WTC11 (cell line): Measurements from ENCODE around the gene ACSM3. TPM values are rescaled to one million over a fixed set of nuclear protein-coding genes. Genes with fewer than 3 reads are reported as not detected.

Experiments used
- ATAC-seq: fragments of 200-7000 bp; cut with Tn5 transposase; 2 replicates; pipeline ENCODE4 v1.10.0; 2021; ENCODE audit warnings: mild to moderate bottlenecking, moderate library complexity
- CTCF ChIA-PET: fragments of 300-600 bp; sonication (Branson Sonifier 250); formaldehyde crosslinking; loops from one replicate; lab custom pipeline; 2021; ENCODE audit warnings: antibody characterized with exemption; lab: Charles Lee
- POLR2A ChIA-PET: fragments of 350-600 bp; sonication (Branson Sonifier 250); formaldehyde crosslinking; loops from one replicate; lab custom pipeline; 2021; ENCODE audit warnings: antibody characterized with exemption; lab: Charles Lee
- DNase-seq: peaks from one replicate; pipeline ENCODE4 v3.0.0; 2021; ENCODE audit warnings: low spot score
- H3K27ac Mint-ChIP-seq: 2 replicates; pipeline ENCODE4 v1.8.0; 2021; ENCODE audit warnings: mixed read lengths
- H3K27me3 Mint-ChIP-seq: 2 replicates; pipeline ENCODE4 v1.8.0; 2021; ENCODE audit warnings: low read depth, mild to moderate bottlenecking, moderate library complexity, mixed read lengths
- H3K36me3 Mint-ChIP-seq: 2 replicates; pipeline ENCODE4 v1.8.0; 2021; ENCODE audit warnings: mixed read lengths
- H3K4me1 Mint-ChIP-seq: 2 replicates; pipeline ENCODE4 v1.8.0; 2022; ENCODE audit warnings: mixed read lengths
- H3K4me3 Mint-ChIP-seq: 2 replicates; pipeline ENCODE4 v1.8.0; 2021; ENCODE audit warnings: mild to moderate bottlenecking, moderate library complexity, mixed read lengths
- H3K9me3 Mint-ChIP-seq: 2 replicates; pipeline ENCODE4 v1.8.0; 2021; ENCODE audit warnings: mixed read lengths
- GTF2I ChIP-seq: fragments of 250-450 bp; sonication (Bioruptor Pico); conservative IDR thresholded peaks from 2 replicates; pipeline ENCODE4 v1.4.0; 2021; ENCODE audit warnings: mild to moderate bottlenecking
- MXD4 ChIP-seq: fragments of 250-450 bp; sonication (Bioruptor Pico); IDR thresholded peaks from 2 replicates; pipeline ENCODE4 v1.8.0; 2021; ENCODE audit warnings: mild to moderate bottlenecking, moderate library complexity, borderline replicate concordance
- MYBL2 ChIP-seq: sonication (generic); formaldehyde crosslinking; IDR thresholded peaks from 2 replicates; pipeline ENCODE4 v1.8.1; 2023; ENCODE audit warnings: mild to moderate bottlenecking, moderate library complexity, missing genetic modification reagents
- NFATC4 ChIP-seq: fragments of 250-450 bp; sonication (Bioruptor Pico); IDR thresholded peaks from 2 replicates; pipeline ENCODE4 v1.9.0; 2021; ENCODE audit warnings: mild to moderate bottlenecking
- PRRX2 ChIP-seq: fragments of 250-450 bp; sonication (Bioruptor Pico); IDR thresholded peaks from 2 replicates; pipeline ENCODE4 v1.8.0; 2021; ENCODE audit warnings: mild to moderate bottlenecking
- RORB ChIP-seq: fragments of 250-450 bp; sonication (Bioruptor Pico); IDR thresholded peaks from 2 replicates; pipeline ENCODE4 v1.9.0; 2021; ENCODE audit warnings: mild to moderate bottlenecking
- SMAD3 ChIP-seq: sonication (generic); formaldehyde crosslinking; IDR thresholded peaks from 2 replicates; pipeline ENCODE4 v1.8.0; 2022; ENCODE audit warnings: missing genetic modification reagents, mild to moderate bottlenecking, borderline replicate concordance
- TEAD4 ChIP-seq: sonication (generic); formaldehyde crosslinking; IDR thresholded peaks from 2 replicates; pipeline ENCODE4 v1.8.0; 2022; ENCODE audit warnings: mild to moderate bottlenecking, missing genetic modification reagents
- ZNF317 ChIP-seq: sonication (generic); formaldehyde crosslinking; IDR thresholded peaks from 2 replicates; pipeline ENCODE4 v1.8.1; 2023; ENCODE audit warnings: low read depth, mild to moderate bottlenecking, moderate library complexity, missing genetic modification reagents, borderline replicate concordance
- total RNA-seq: library from RNA; stranded (reverse); gene quantifications from 3 replicates; pipeline ENCODE4 v1.2.3, GENCODE V29; 2021
- TF ChIP-seq, protein P1 (sequence below): sonication (generic); formaldehyde crosslinking; IDR thresholded peaks from 2 replicates; pipeline ENCODE4 v1.8.1; 2023; ENCODE audit warnings: mild to moderate bottlenecking, moderate library complexity, missing genetic modification reagents
- TF ChIP-seq, protein P2 (sequence below): sonication (generic); formaldehyde crosslinking; IDR thresholded peaks from 2 replicates; pipeline ENCODE4 v1.8.1; 2022; ENCODE audit warnings: low read depth, missing genetic modification reagents, borderline replicate concordance
- TF ChIP-seq, protein P3 (sequence below): fragments of 250-450 bp; sonication (Bioruptor Pico); conservative IDR thresholded peaks from 2 replicates; pipeline ENCODE4 v1.9.0; 2021; ENCODE audit warnings: mild to moderate bottlenecking
- TF ChIP-seq, protein P4 (sequence below): sonication (generic); formaldehyde crosslinking; IDR thresholded peaks from 2 replicates; pipeline ENCODE4 v1.8.1; 2022; ENCODE audit warnings: mild to moderate bottlenecking, moderate library complexity, missing genetic modification reagents
- TF ChIP-seq, protein P5 (sequence below): fragments of 250-450 bp; sonication (Bioruptor Pico); IDR thresholded peaks from 2 replicates; pipeline ENCODE4 v2.1.2; 2022; ENCODE audit warnings: mild to moderate bottlenecking, moderate library complexity
- TF ChIP-seq, protein P6 (sequence below): fragments of 250-450 bp; sonication (Bioruptor Pico); IDR thresholded peaks from 2 replicates; pipeline ENCODE4 v1.9.0; 2021; ENCODE audit warnings: mild to moderate bottlenecking, borderline replicate concordance

ACSM3 gene
- total RNA-seq, 1 experiment from 2014 or later = 5.0 TPM

DNA sequence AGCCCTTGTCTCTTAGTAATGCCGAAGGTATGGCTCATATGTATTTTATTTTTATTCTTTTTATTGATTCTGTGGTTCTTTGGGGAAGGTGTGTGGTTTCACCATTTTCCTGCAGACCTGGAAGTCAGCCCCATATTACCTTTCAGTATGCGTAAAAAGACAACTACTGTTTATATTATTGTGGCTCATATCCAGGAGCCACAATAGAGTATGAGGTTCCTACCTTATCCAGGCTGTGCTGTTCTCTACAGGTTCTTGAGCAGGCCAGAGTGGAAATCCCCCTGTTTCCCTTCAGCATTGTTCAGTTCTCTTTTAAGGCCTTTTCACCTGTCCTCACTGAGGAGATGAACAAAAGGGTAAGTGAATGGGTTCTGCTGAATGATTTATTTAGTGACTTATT, 75.7 kb downstream of the ACSM3 start:
- DNase-seq (no peak), ATAC-seq (no peak)
- POLR2A ChIA-PET = no interaction called here
- Mint-ChIP-seq H3K27ac (no peak overlapping the region), H3K36me3 (peaks cover 49% of the 10 kb centered on the region), H3K4me3 (no peak overlapping the region), H3K27me3 (no peaks in the 10 kb centered on the region), H3K9me3 (peaks cover 22% of the 10 kb centered on the region), H3K4me1 (peaks cover 3% of the 10 kb centered on the region)
- CTCF ChIA-PET = no interaction called here
- TF ChIP-seq TEAD4 (CRISPR knock-in tag) (no peak), RORB (CRISPR knock-in tag) (no peak), MXD4 (no peak), ZNF317 (no peak), PRRX2 (no peak)
- TF ChIP-seq, protein P1, sequence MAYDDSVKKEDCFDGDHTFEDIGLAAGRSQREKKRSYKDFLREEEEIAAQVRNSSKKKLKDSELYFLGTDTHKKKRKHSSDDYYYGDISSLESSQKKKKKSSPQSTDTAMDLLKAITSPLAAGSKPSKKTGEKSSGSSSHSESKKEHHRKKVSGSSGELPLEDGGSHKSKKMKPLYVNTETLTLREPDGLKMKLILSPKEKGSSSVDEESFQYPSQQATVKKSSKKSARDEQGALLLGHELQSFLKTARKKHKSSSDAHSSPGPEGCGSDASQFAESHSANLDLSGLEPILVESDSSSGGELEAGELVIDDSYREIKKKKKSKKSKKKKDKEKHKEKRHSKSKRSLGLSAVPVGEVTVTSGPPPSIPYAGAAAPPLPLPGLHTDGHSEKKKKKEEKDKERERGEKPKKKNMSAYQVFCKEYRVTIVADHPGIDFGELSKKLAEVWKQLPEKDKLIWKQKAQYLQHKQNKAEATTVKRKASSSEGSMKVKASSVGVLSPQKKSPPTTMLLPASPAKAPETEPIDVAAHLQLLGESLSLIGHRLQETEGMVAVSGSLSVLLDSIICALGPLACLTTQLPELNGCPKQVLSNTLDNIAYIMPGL = no peak
- TF ChIP-seq, protein P2, sequence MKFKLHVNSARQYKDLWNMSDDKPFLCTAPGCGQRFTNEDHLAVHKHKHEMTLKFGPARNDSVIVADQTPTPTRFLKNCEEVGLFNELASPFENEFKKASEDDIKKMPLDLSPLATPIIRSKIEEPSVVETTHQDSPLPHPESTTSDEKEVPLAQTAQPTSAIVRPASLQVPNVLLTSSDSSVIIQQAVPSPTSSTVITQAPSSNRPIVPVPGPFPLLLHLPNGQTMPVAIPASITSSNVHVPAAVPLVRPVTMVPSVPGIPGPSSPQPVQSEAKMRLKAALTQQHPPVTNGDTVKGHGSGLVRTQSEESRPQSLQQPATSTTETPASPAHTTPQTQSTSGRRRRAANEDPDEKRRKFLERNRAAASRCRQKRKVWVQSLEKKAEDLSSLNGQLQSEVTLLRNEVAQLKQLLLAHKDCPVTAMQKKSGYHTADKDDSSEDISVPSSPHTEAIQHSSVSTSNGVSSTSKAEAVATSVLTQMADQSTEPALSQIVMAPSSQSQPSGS = no peak
- TF ChIP-seq, protein P3, sequence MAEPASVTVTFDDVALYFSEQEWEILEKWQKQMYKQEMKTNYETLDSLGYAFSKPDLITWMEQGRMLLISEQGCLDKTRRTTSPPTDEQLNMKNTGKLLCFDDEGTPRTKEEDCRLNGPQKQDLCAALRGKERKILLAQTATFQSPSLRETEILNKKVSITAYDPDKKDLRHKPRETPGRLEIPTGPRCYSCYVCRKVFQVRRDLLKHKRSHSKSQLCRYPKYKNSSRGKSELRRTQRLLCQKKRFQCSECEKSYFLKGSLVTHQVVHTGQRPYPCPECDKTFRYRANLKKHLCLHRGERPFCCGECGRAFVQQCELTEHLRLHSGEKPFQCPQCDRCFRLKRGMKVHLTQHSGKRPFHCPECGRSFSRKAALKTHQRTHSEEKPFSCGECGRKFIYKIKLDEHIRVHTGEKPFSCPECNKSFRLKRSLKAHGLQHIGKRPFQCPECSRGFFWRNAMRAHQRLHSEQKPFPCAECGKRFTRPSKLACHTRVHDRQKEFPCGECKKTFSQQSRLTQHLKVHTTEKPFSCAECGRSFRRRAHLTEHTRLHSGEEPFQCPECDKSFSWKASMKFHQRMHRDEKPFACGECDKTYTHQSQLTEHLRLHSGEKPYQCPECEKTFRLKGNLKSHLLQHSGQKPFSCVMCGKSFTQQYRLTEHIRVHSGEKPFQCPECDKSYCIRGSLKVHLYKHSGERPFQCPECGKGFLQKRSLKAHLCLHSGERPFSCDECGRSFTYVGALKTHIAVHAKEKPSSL (CRISPR knock-in tag) = no peak
- TF ChIP-seq, protein P4, sequence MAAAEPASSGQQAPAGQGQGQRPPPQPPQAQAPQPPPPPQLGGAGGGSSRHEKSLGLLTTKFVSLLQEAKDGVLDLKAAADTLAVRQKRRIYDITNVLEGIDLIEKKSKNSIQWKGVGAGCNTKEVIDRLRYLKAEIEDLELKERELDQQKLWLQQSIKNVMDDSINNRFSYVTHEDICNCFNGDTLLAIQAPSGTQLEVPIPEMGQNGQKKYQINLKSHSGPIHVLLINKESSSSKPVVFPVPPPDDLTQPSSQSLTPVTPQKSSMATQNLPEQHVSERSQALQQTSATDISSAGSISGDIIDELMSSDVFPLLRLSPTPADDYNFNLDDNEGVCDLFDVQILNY (CRISPR knock-in tag) = no peak

DNA sequence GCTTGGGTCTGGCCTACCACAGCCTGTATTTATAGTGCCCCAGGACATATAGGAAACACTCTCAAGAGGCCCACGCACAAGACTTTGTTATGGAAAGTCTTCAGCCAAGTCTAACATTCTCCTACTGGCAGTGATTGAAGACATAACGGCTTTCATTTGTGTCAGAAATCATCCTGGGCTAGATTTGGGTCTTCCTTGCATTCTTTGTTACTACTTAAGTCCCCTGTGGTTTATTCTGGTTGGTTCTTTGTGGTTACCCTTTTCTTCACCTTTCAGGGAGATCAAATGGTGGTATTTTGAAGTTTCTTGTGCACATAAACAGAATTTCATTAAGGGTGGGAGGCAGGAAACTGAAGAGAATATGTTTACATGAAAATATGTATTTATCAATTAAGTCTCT, 80.2 kb downstream of the ACSM3 start:
- TF ChIP-seq, protein P5, sequence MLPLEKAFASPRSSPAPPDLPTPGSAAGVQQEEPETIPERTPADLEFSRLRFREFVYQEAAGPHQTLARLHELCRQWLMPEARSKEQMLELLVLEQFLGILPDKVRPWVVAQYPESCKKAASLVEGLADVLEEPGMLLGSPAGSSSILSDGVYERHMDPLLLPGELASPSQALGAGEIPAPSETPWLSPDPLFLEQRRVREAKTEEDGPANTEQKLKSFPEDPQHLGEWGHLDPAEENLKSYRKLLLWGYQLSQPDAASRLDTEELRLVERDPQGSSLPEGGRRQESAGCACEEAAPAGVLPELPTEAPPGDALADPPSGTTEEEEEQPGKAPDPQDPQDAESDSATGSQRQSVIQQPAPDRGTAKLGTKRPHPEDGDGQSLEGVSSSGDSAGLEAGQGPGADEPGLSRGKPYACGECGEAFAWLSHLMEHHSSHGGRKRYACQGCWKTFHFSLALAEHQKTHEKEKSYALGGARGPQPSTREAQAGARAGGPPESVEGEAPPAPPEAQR = no peak
- TF ChIP-seq, protein P6, sequence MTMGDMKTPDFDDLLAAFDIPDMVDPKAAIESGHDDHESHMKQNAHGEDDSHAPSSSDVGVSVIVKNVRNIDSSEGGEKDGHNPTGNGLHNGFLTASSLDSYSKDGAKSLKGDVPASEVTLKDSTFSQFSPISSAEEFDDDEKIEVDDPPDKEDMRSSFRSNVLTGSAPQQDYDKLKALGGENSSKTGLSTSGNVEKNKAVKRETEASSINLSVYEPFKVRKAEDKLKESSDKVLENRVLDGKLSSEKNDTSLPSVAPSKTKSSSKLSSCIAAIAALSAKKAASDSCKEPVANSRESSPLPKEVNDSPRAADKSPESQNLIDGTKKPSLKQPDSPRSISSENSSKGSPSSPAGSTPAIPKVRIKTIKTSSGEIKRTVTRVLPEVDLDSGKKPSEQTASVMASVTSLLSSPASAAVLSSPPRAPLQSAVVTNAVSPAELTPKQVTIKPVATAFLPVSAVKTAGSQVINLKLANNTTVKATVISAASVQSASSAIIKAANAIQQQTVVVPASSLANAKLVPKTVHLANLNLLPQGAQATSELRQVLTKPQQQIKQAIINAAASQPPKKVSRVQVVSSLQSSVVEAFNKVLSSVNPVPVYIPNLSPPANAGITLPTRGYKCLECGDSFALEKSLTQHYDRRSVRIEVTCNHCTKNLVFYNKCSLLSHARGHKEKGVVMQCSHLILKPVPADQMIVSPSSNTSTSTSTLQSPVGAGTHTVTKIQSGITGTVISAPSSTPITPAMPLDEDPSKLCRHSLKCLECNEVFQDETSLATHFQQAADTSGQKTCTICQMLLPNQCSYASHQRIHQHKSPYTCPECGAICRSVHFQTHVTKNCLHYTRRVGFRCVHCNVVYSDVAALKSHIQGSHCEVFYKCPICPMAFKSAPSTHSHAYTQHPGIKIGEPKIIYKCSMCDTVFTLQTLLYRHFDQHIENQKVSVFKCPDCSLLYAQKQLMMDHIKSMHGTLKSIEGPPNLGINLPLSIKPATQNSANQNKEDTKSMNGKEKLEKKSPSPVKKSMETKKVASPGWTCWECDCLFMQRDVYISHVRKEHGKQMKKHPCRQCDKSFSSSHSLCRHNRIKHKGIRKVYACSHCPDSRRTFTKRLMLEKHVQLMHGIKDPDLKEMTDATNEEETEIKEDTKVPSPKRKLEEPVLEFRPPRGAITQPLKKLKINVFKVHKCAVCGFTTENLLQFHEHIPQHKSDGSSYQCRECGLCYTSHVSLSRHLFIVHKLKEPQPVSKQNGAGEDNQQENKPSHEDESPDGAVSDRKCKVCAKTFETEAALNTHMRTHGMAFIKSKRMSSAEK (CRISPR knock-in tag) = no peak
- TF ChIP-seq NFATC4 (CRISPR knock-in tag) (no peak), SMAD3 (CRISPR knock-in tag) (no peak), GTF2I (CRISPR knock-in tag) (no peak), MYBL2 (no peak), PRRX2 (no peak)
- CTCF ChIA-PET = interaction anchor here (1.3 kb wide), 1 partner anchor 30 kb away, joined by 4 read pairs; no protein-coding TSS in a partner anchor

More for the DNA sequence above, 80.2 kb downstream of the ACSM3 start:
- Mint-ChIP-seq H3K4me1 (peaks cover 3% of the 10 kb centered on the region), H3K4me3 (no peak overlapping the region), H3K9me3 (no peaks in the 10 kb centered on the region), H3K36me3 (peaks cover 21% of the 10 kb centered on the region), H3K27me3 (no peaks in the 10 kb centered on the region), H3K27ac (no peak overlapping the region)
- POLR2A ChIA-PET = no interaction called here
- DNase-seq = no peak
- ATAC-seq = no peak
